GM23338 (cell line): ENCODE results near the gene UQCC3. TPM values are rescaled to one million over a fixed set of nuclear protein-coding genes. Genes with fewer than 3 reads are reported as not detected.

Experiments used
- ATAC-seq: fragments of 200-7000 bp; cut with Tn5 transposase; 3 replicates; pipeline ENCODE4 v1.9.1; 2020
- DNase-seq: peaks from one replicate; pipeline ENCODE4 v3.0.0-alpha.2; 2015; ENCODE audit warnings: low spot score
- H2AFZ ChIP-seq: fragments of 200-600 bp; sonication (generic); 2 replicates; pipeline ENCODE4 v1.8.0; 2016; ENCODE audit warnings: antibody characterized with exemption, mild to moderate bottlenecking, moderate library complexity
- H3F3A ChIP-seq: fragments of 200-600 bp; sonication (generic); replicated peaks from 2 replicates; pipeline ENCODE4 v1.8.0; 2017; ENCODE audit warnings: antibody characterized with exemption, mixed run types, low read depth
- H3K27ac ChIP-seq: fragments of 200-600 bp; sonication (generic); 2 replicates; pipeline ENCODE4 v1.6.1; 2016; ENCODE audit warnings: low read depth
- H3K27me3 ChIP-seq: fragments of 200-600 bp; sonication (generic); 2 replicates; pipeline ENCODE4 v1.8.0; 2016; ENCODE audit warnings: mild to moderate bottlenecking, mixed run types, moderate library complexity; ENCODE audit not compliant: insufficient read depth
- H3K36me3 ChIP-seq: fragments of 200-600 bp; sonication (generic); 2 replicates; pipeline ENCODE4 v1.8.0; 2016; ENCODE audit warnings: mild to moderate bottlenecking; ENCODE audit not compliant: insufficient read depth
- H3K4me1 ChIP-seq: fragments of 200-600 bp; sonication (generic); 2 replicates; pipeline ENCODE4 v1.8.0; 2016; ENCODE audit warnings: mild to moderate bottlenecking, moderate library complexity; ENCODE audit not compliant: insufficient read depth
- H3K4me2 ChIP-seq: fragments of 200-600 bp; sonication (generic); 2 replicates; pipeline ENCODE4 v1.7.1; 2017; ENCODE audit warnings: mixed run types
- H3K4me3 ChIP-seq: fragments of 200-600 bp; sonication (generic); 2 replicates; pipeline ENCODE4 v1.6.1; 2016; ENCODE audit warnings: mixed run types
- H3K79me2 ChIP-seq: fragments of 200-600 bp; sonication (generic); replicated peaks from 2 replicates; pipeline ENCODE4 v1.8.0; 2017; ENCODE audit warnings: mild to moderate bottlenecking; ENCODE audit not compliant: insufficient read depth
- H3K9me2 ChIP-seq: fragments of 200-600 bp; sonication (generic); 2 replicates; pipeline ENCODE4 v1.8.0; 2017; ENCODE audit not compliant: insufficient read depth
- H4K20me1 ChIP-seq: fragments of 200-600 bp; sonication (generic); replicated peaks from 2 replicates; pipeline ENCODE4 v1.8.0; 2017; ENCODE audit warnings: mild to moderate bottlenecking; ENCODE audit not compliant: insufficient read depth
- H3K27ac Mint-ChIP-seq: 2 replicates; pipeline ENCODE4 v1.8.0; 2020; ENCODE audit warnings: inconsistent platforms, mild to moderate bottlenecking, moderate library complexity, mixed read lengths
- H3K27me3 Mint-ChIP-seq: 3 replicates; pipeline ENCODE4 v1.8.0; 2022; ENCODE audit warnings: low read depth, mild to moderate bottlenecking, moderate library complexity, mixed read lengths, inconsistent platforms; ENCODE audit not compliant: insufficient read depth, poor library complexity
- H3K36me3 Mint-ChIP-seq: 3 replicates; pipeline ENCODE4 v1.8.0; 2021; ENCODE audit warnings: low read depth, mild to moderate bottlenecking, inconsistent platforms, moderate library complexity, mixed read lengths
- H3K4me1 Mint-ChIP-seq: 3 replicates; pipeline ENCODE4 v1.8.0; 2020; ENCODE audit warnings: mild to moderate bottlenecking, inconsistent platforms, mixed read lengths
- H3K4me3 Mint-ChIP-seq: 3 replicates; pipeline ENCODE4 v1.8.0; 2021; ENCODE audit warnings: moderate library complexity, mild to moderate bottlenecking, inconsistent platforms, mixed read lengths
- H3K9me3 Mint-ChIP-seq: 3 replicates; pipeline ENCODE4 v1.8.0; 2020; ENCODE audit warnings: moderate library complexity, mild to moderate bottlenecking, inconsistent platforms, mixed read lengths
- CREB1 ChIP-seq: fragments of 250-450 bp; sonication (Bioruptor Pico); IDR thresholded peaks from 2 replicates; pipeline ENCODE4 v1.5.0; 2020; ENCODE audit warnings: low read depth, mild to moderate bottlenecking, moderate library complexity
- CTCF ChIP-seq, 2 experiments: fragments of 200-600 bp in 1 of 2; sonication (generic) in 1 of 2; conservative IDR thresholded peaks; 2 replicates each; pipeline versions ENCODE4 v1.5.1 to v1.6.1; 2016 to 2017; ENCODE audit warnings: antibody characterized with exemption in 2 of 2, low read depth in 2 of 2, mild to moderate bottlenecking in 2 of 2, moderate library complexity in 1 of 2
- ETS1 ChIP-seq: IDR thresholded peaks from 2 replicates; pipeline ENCODE4 v1.6.1; 2016; ENCODE audit warnings: antibody characterized with exemption
- EZH2 ChIP-seq: fragments of 200-600 bp; sonication (generic); IDR thresholded peaks from one replicate; pipeline ENCODE4 v1.8.0; 2017; ENCODE audit warnings: antibody characterized with exemption, mild to moderate bottlenecking, low read depth; ENCODE audit not compliant: unreplicated experiment
- EZH2phosphoT487 ChIP-seq: fragments of 200-600 bp; sonication (generic); IDR thresholded peaks from one replicate; pipeline ENCODE4 v1.8.1; 2018; ENCODE audit warnings: antibody characterized with exemption; ENCODE audit not compliant: unreplicated experiment
- JUNB ChIP-seq: IDR thresholded peaks from one replicate; pipeline ENCODE4 v1.6.1; 2016; ENCODE audit warnings: antibody characterized with exemption; ENCODE audit not compliant: unreplicated experiment
- NANOG ChIP-seq: IDR thresholded peaks from 2 replicates; pipeline ENCODE4 v1.6.1; 2016; ENCODE audit warnings: antibody characterized with exemption, borderline replicate concordance
- POLR2AphosphoS5 ChIP-seq: IDR thresholded peaks from 2 replicates; pipeline ENCODE4 v1.6.1; 2016; ENCODE audit warnings: antibody characterized with exemption, low read depth
- REST ChIP-seq: IDR thresholded peaks from one replicate; pipeline ENCODE4 v1.6.1; 2018; ENCODE audit warnings: antibody characterized with exemption; ENCODE audit not compliant: unreplicated experiment
- STAT1 ChIP-seq: IDR thresholded peaks from one replicate; pipeline ENCODE4 v1.6.1; 2016; ENCODE audit warnings: antibody characterized with exemption; ENCODE audit not compliant: unreplicated experiment
- ZNF114 ChIP-seq: fragments of 250-450 bp; sonication (Bioruptor Pico); IDR thresholded peaks from 2 replicates; pipeline ENCODE4 v1.5.0; 2020; ENCODE audit warnings: mild to moderate bottlenecking, moderate library complexity
- ZNF331 ChIP-seq: fragments of 250-450 bp; sonication (Bioruptor Pico); IDR thresholded peaks from 2 replicates; pipeline ENCODE4 v1.5.0; 2020; ENCODE audit warnings: low read depth, mild to moderate bottlenecking, moderate library complexity
- ZNF462 ChIP-seq: fragments of 250-450 bp; sonication (Bioruptor Pico); IDR thresholded peaks from 2 replicates; pipeline ENCODE4 v1.5.0; 2020; ENCODE audit warnings: mild to moderate bottlenecking, moderate library complexity
- polyA plus RNA-seq: library from polyadenylated mRNA; unstranded; fragments of >200 nt; fragmentation: Nextera tagmentation; extraction: Ambion mirVana; gene quantifications from 2 replicates; pipeline ENCODE4 v1.2.1, GENCODE V29; 2016
- total RNA-seq: library from RNA; depleted of rRNA; stranded (reverse); fragments of >200 nt; shearing (Covaris generic); gene quantifications from 2 replicates; pipeline ENCODE4 v1.2.3, GENCODE V29; 2014

UQCC3 gene
- total and polyA plus RNA-seq, 2 experiments from 2014 or later = 13.0 to 54.7 TPM

- Histone ChIP-seq H3K27me3 (no peaks in the 10 kb centered on the region), H2AFZ (no peak overlapping the region), H3K4me2 (no peak overlapping the region), H3K79me2 (peaks cover 55% of the 10 kb centered on the region), H3F3A (peaks cover 20% of the 10 kb centered on the region; the same call in 1 of the 2 replicates), H3K36me3 (peaks cover 10% of the 10 kb centered on the region; the same call in 1 of the 2 replicates), H3K9me2 (no peaks in the 10 kb centered on the region), H3K4me1 (peaks cover 7% of the 10 kb centered on the region; the same call in 1 of the 2 replicates), H3K27ac (no peak overlapping the region), H3K4me3 (no peak overlapping the region), H4K20me1 (peaks cover 19% of the 10 kb centered on the region)
- Mint-ChIP-seq H3K4me3 (no peak overlapping the region; the same call in 2 of the 3 replicates), H3K9me3 (peaks cover 2% of the 10 kb centered on the region; the same call in 1 of the 3 replicates), H3K27ac (no peak overlapping the region), H3K4me1 (peaks cover 16% of the 10 kb centered on the region), H3K27me3 (peaks cover 10% of the 10 kb centered on the region), H3K36me3 (peaks cover 38% of the 10 kb centered on the region)
- no peak for TF ChIP-seq EZH2
- TF ChIP-seq EZH2phosphoT487 = no peak
- no peak for TF ChIP-seq JUNB
- TF ChIP-seq ZNF114 (CRISPR knock-in tag) = no peak
- no peak for TF ChIP-seq REST
- no peak for TF ChIP-seq STAT1
- TF ChIP-seq ZNF462 (CRISPR knock-in tag) = no peak
- no peak for TF ChIP-seq POLR2AphosphoS5
- TF ChIP-seq NANOG = no peak
- TF ChIP-seq ETS1 = no peak
- no peak for TF ChIP-seq CTCF (conservative IDR thresholded peaks at IDR 0.05; ENCODE audit: low read depth in 2 of 2)
- no peak for TF ChIP-seq CREB1 (CRISPR knock-in tag)
- no peak for TF ChIP-seq ZNF331 (CRISPR knock-in tag)
- no peak for DNase-seq
- no peak for ATAC-seq
These were observed 23.9 kb upstream of the UQCC3 start for GRCh38 chr11:62647609-62648005.
